Duodenal mucosa (tissue), 2 donors: ENCODE data around the gene CST9L.
"Not testable (repeated sequence)": the region's sequence is repeated elsewhere in the genome, so short reads cannot be mapped to it uniquely, and the experiment has no call there.

Experiments
- H3K27ac ChIP-seq: one replicate; pipeline ENCODE4 v1.7.0; 2013; ENCODE audit warnings: low read depth, low read length
- H3K27me3 ChIP-seq, 2 donors: one replicate each; pipeline ENCODE4 v1.7.0; 2013; ENCODE audit warnings: low read length in 2 of 2, control low read depth in 1 of 2; ENCODE audit not compliant: insufficient read depth in 2 of 2, control insufficient read depth in 1 of 2
- H3K36me3 ChIP-seq, 2 donors: one replicate each; pipeline ENCODE4 v1.7.0; 2013; ENCODE audit warnings: low read length in 2 of 2, control low read depth in 1 of 2; ENCODE audit not compliant: insufficient read depth in 2 of 2, control insufficient read depth in 1 of 2
- H3K4me1 ChIP-seq, 2 donors: one replicate each; pipeline ENCODE4 v1.7.0; 2013; ENCODE audit warnings: low read length in 2 of 2, control low read depth in 1 of 2; ENCODE audit not compliant: insufficient read depth in 2 of 2, control insufficient read depth in 1 of 2
- H3K4me3 ChIP-seq, 2 donors: one replicate each; pipeline ENCODE4 v1.7.0; 2013; ENCODE audit warnings: low read length in 2 of 2, low read depth in 1 of 2
- H3K9ac ChIP-seq, 2 donors: one replicate each; pipeline ENCODE4 v1.7.0; 2013; ENCODE audit warnings: low read length in 2 of 2, low read depth in 1 of 2
- H3K9me3 ChIP-seq, 2 donors: one replicate each; pipeline ENCODE4 v1.7.0; 2013; ENCODE audit warnings: low read length in 2 of 2, control low read depth in 1 of 2; ENCODE audit not compliant: control insufficient read depth in 1 of 2

The CST9L gene

DNA sequence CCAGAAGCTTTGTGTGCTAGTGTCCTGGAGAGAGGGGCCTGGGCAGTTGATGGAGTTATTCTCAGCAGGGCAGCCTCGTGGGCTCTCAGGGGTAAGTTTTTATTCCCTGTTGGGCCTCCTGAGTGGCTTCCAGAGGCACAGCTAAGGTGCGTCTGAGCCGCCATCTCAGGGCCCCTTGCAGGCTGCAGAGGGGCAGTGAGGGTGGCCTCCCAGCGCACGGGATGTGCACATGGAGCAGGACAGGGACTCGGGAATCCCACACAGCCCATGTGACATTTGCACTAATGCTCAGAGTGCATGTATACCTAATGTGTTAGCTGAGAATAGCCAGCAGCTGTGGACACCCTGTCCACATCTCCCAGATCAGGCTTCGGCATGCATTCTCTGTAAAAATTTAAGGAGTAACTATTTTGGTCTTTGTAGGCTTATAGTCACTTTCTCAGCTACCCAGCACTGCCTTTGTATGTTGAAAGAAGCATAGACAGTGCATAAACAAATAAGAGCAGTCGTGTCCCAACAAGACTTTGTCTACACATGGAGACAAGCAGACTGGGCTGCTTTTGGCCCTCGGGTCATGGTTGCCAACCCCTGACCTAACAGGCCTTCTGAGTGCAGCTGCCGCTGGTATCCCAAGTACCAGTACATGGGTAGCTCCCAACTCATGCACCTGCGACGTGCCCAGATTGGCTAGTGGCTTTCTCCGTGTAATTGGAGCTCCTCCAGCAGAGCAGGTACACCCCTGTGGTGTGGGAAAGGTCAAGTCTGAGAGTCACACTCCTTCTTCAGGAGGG is 18.6 kb upstream of the CST9L start:
- Histone ChIP-seq H3K27ac (no peak overlapping the region), H3K27me3 (no peaks in the 10 kb centered on the region), H3K4me3 (no peak overlapping the region), H3K9ac (no peak overlapping the region), H3K36me3 (no peaks in the 10 kb centered on the region), H3K4me1 (no peaks in the 10 kb centered on the region), H3K9me3 (no peaks in the 10 kb centered on the region)

GRCh38 chr20:23585808-23586734 is 17.8 kb upstream of the CST9L start:
- no peak overlapping the region for H3K9ac ChIP-seq
- H3K9me3 ChIP-seq: no peaks in the 10 kb centered on the region
- H3K27ac ChIP-seq: no peak overlapping the region
- H3K27me3 ChIP-seq: no peaks in the 10 kb centered on the region
- no peaks in the 10 kb centered on the region for H3K36me3 ChIP-seq
- H3K4me1 ChIP-seq: no peaks in the 10 kb centered on the region
- H3K4me3 ChIP-seq: no peak overlapping the region

GRCh38 chr20:23585449-23585807 is 17.1 kb upstream of the CST9L start:
- H3K9me3 ChIP-seq: no peaks in the 10 kb centered on the region
- no peak overlapping the region for H3K27ac ChIP-seq
- H3K9ac ChIP-seq: no peak overlapping the region
- H3K27me3 ChIP-seq: no peaks in the 10 kb centered on the region
- H3K4me1 ChIP-seq: no peaks in the 10 kb centered on the region
- no peaks in the 10 kb centered on the region for H3K36me3 ChIP-seq
- no peak overlapping the region for H3K4me3 ChIP-seq

DNA sequence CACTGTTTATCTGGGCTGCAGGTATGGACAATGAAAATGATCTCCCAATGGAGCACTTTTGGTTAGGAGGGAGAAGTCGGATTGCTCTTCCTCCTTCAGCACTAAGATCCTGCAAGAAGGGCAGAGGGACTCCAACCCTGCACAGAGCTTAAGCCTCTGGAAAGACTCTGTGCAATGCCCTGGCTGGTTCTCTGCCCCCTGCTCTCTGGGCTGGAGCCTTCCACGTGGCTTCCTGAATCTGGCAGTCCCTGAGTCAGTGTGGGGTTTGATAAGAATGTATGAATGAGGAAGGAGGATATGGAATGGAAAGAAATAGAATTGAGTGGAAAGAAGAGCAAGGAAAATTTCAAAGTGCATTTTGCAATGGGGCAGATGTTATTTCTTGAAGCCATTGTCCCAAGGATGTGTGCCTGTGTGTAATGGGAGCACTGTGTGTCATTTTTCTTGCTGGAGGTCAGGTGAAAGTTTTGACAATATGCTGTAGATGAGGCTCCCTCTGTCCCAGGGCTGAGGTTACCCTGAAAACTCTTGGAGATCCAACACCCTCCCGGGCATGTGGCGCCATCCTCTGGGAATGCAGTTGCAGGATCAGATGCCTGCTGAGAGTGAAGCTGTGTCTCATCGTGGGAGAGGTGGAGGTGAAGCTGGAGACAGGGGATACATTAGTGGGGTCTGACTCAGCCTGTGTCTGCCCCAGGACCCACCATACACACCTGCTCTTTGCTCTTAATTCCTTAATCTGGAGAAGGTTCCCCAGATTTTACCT is 16.3 kb upstream of the CST9L start:
- no peak overlapping the region for H3K27ac ChIP-seq
- no peak overlapping the region for H3K9ac ChIP-seq
- H3K36me3 ChIP-seq: no peaks in the 10 kb centered on the region
- no peaks in the 10 kb centered on the region for H3K27me3 ChIP-seq
- H3K4me3 ChIP-seq: no peak overlapping the region
- no peaks in the 10 kb centered on the region for H3K9me3 ChIP-seq
- H3K4me1 ChIP-seq: no peaks in the 10 kb centered on the region

DNA sequence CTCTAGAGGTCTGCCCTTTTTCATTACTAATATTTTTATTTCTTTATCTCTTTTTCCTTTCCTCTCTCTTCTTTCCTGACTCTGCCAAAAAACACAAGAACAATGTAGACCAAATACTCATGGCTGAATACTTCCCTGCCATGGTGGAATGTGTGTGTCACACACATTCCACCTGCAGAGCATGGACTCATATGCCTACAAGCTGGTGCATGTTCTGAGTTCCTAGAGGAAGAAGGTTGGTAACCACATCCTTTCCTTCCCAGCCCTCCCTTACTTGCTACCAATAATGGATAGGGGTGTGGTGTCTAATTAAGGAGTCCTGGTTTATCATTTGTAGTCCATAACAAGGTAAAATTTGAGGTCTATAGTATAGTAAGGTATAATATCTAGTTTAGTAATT is 15.2 kb upstream of the CST9L start:
- Histone ChIP-seq H3K27me3 (no peaks in the 10 kb centered on the region), H3K36me3 (no peaks in the 10 kb centered on the region)

DNA sequence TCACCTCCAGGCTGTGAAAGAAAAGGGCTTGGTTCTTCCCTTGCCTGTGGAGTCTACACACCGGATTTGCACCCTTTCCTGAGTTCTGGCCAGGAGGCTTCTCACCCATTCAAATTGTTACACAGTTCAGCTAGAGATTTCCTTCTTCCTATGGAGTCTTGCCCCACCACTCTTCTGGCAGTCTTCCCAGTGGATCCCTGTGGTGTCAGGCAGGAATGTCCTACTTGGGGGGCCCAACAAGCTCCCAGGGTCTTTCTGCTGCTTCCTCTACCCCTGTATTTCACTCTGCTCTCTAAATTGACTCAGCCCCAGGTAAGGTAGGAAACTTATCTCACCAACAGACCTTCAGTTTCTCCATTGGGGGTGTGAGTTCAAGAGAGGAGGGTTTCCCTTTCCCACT is 14.0 kb upstream of the CST9L start:
- no peaks in the 10 kb centered on the region for H3K4me1 ChIP-seq
- H3K36me3 ChIP-seq: no peaks in the 10 kb centered on the region
- no peaks in the 10 kb centered on the region for H3K9me3 ChIP-seq
- no peak overlapping the region for H3K4me3 ChIP-seq
- no peaks in the 10 kb centered on the region for H3K27me3 ChIP-seq
- no peak overlapping the region for H3K9ac ChIP-seq
- no peak overlapping the region for H3K27ac ChIP-seq

More for the DNA sequence above, 15.2 kb upstream of the CST9L start:
- no peak overlapping the region for H3K9ac ChIP-seq
- no peak overlapping the region for H3K4me3 ChIP-seq
- no peaks in the 10 kb centered on the region for H3K4me1 ChIP-seq
- H3K27ac ChIP-seq: no peak overlapping the region
- no peaks in the 10 kb centered on the region for H3K9me3 ChIP-seq

DNA sequence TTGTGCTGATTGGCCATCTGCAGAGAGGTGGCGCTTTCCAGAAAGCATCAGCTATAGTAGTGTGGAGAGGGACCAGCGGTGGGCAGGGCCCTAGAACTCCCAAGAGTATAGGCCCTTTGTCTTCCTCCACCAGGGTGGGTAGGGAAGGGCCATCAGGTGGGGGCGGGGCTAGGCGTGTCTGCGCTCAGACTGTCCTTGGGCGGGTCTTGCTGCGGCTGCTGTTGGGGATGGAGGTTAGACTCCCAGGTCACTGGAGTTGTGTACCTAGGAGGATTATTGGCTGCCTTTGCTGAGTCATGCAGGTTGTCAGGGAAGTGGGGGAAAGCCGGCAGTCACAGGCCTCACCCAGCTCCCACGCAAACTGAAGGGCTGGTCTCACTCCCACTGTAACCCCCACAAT is 13.5 kb upstream of the CST9L start:
- not testable (repeated sequence) for H3K27me3 ChIP-seq, H3K27ac ChIP-seq, H3K4me3 ChIP-seq, H3K4me1 ChIP-seq, H3K9me3 ChIP-seq, H3K9ac ChIP-seq, H3K36me3 ChIP-seq

DNA sequence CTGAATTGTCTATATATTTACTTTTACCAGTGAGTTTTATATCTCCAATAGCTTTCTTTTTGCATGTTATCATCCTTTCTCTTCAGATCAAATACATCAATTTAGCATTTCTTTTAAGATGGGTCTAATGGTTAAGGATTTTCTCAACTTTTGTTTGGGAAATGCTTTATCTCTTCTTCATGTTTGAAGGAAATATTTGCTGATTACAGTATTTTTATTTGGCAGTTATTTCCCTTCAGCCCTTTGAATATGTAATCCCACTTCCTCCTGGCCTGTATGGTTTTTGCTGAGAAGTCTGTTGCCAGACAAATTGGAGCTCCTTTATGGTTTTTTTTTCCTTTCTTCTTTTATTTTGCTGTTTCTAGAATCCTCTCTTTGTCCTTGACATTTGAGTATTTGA is 6.7 kb upstream of the CST9L start:
- H3K9ac ChIP-seq: no peak overlapping the region
- H3K4me3 ChIP-seq: no peak overlapping the region
- no peaks in the 10 kb centered on the region for H3K4me1 ChIP-seq
- H3K27me3 ChIP-seq: no peaks in the 10 kb centered on the region
- no peaks in the 10 kb centered on the region for H3K9me3 ChIP-seq
- no peaks in the 10 kb centered on the region for H3K36me3 ChIP-seq
- no peak overlapping the region for H3K27ac ChIP-seq

DNA sequence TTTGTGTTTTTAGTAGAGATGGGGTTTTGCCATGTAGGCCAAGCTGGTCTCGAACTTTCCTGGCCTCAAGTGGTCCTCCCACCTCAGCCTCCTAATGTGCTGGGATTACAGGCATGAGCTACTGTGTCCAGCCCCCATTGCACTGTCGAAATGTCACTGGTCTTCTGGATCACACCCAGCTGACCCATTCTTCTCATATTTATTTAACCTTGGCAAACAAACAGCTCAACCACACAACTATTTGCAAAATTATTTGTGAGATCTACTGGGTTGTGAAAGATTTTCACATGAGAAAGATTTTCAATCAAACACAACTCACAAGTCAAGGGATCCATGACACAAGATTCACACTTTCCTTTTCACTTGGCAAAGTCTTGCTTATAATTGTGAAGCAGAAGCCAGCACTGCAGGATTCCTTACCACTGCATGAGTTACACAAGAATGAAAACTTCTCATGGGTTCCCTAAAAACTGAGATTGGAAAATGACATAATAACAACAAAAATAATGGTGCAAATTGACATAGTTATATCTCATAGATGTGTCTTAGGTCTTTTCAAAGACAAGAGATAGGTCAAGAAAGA is 2.0 kb upstream of the CST9L start:
- no peaks in the 10 kb centered on the region for H3K36me3 ChIP-seq
- no peak overlapping the region for H3K9ac ChIP-seq
- H3K9me3 ChIP-seq: no peaks in the 10 kb centered on the region
- no peaks in the 10 kb centered on the region for H3K4me1 ChIP-seq
- H3K27me3 ChIP-seq: no peaks in the 10 kb centered on the region
- no peak overlapping the region for H3K27ac ChIP-seq
- no peak overlapping the region for H3K4me3 ChIP-seq
